GM08714 (cell line): ENCODE results near the gene SLC7A6OS.

Experiments
- H3K4me3 ChIP-seq: fragments of 200-500 bp; sonication (Bioruptor generic); 2 replicates; pipeline ENCODE4 v1.5.1; 2014; ENCODE audit warnings: mild to moderate bottlenecking, low read length, inconsistent platforms
- ZNF274 ChIP-seq: IDR thresholded peaks from 2 replicates; pipeline ENCODE4 v1.6.1; 2012; ENCODE audit warnings: mild to moderate bottlenecking, low read depth, low read length

Gene SLC7A6OS

DNA sequence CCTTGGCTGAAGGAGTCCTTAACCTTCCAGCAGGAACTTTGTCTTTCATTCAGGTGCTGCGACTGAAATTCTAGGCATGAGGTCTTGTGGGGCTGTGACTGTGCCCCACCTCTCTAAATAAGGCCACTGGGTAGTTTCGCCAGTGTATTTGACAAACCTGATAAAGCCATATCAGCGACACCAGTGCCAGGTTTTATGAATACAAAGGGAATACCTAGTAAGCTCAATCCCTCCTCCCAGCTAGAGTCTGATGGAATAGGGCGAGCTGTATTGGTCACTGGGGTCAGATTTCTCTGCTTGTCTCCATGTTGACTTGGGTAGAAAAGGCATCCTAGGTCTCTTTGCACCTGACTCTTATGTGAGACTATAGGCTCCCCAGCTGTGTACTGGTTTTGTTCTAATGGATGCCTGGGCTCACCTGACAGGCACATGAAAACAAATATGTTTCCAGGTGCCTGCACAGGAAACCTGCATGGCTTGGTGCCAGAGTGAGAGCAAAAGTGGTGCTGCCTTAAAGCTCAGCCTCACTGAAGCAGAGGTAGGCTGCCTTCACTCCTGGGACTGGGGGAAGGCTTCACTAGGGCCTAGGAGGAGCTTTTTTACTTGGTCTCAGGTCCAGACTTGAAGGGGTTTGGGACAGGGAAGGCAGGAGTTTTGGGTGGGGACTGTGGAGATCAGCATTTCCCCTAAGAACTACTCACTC lies 38.1 kb downstream of the SLC7A6OS start:
- no peak for TF ChIP-seq ZNF274
- H3K4me3 ChIP-seq, result no peak overlapping the region

DNA sequence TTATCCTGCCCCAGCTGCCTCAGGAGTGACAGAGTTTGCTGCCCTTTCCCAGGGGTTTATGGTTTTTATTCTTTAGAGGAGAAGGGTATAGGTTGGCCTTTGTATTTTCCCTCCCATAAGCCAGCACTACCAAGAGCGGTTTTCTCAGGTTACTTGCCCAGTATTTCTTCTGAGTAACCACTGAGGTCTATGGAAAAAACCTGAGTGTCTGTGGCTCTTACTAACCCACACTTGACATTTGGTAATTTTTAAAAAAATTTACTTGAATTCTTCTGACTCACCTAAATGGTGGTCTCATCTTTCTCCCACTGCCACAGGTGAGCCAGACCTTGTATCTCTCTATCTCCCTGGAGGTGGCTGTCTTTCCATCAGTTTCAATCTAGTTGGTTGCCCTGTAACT lies 40.4 kb downstream of the SLC7A6OS start:
- no peak overlapping the region for H3K4me3 ChIP-seq
- no peak for TF ChIP-seq ZNF274

DNA sequence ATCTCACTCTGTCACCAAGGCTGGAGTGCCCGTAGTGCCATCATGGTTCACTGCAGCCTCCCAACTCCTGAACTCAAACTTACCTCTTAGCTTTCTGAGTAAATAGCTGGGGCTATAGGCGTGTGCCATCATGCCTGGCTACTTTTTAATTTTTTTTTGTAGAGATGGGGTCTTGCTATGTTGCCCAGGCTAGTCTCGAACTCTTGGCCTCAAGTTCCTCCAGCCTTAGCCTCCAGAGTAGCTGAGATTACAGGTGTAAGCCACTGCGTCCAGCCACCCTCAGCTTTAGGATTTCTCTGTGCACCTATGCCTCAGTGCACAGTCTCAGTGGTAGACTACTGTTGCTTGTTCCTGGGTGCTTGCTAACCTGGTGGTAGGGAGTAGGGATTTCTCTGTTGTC lies 41.0 kb downstream of the SLC7A6OS start:
- no peak for TF ChIP-seq ZNF274
- no peak overlapping the region for H3K4me3 ChIP-seq

DNA sequence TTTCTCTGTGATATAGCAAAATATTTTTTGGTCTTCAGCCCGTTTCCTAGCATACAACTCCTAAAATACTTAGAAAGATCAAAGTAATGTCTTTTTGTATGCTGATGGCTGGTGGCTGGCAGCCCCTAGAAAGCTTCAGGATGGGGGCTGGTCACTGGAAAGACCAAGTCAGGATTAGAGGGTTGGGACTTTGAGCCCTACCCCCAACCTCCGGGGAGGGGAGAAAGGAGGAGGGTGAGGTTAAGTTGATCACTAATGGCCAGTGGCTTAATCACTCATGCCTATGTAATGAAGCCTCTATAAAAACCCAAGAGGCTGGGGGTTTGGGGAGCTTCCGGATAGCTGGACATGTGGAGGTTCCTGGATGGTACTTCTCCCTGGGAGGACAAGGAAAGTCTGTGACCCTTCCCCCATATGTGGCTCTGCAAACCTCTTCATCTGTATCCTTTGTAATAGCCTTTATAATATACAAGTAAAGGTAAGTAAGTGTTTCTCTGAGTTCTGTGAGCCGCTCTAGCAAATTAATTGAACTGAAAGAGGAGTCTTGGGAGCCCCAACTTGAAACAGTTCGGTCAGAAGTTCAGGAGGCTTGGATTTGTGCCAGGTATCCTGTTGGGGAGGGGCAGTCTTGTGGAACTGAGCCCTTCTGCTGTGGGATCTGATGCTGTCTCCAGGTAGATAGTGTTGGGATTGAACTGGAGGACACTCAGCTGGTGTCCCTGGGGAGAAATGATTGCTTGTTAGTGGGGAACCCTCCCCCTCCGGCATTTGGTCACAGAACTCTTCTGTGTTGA lies 42.9 kb downstream of the SLC7A6OS start:
- no peak for TF ChIP-seq ZNF274
- no peak overlapping the region for H3K4me3 ChIP-seq

DNA sequence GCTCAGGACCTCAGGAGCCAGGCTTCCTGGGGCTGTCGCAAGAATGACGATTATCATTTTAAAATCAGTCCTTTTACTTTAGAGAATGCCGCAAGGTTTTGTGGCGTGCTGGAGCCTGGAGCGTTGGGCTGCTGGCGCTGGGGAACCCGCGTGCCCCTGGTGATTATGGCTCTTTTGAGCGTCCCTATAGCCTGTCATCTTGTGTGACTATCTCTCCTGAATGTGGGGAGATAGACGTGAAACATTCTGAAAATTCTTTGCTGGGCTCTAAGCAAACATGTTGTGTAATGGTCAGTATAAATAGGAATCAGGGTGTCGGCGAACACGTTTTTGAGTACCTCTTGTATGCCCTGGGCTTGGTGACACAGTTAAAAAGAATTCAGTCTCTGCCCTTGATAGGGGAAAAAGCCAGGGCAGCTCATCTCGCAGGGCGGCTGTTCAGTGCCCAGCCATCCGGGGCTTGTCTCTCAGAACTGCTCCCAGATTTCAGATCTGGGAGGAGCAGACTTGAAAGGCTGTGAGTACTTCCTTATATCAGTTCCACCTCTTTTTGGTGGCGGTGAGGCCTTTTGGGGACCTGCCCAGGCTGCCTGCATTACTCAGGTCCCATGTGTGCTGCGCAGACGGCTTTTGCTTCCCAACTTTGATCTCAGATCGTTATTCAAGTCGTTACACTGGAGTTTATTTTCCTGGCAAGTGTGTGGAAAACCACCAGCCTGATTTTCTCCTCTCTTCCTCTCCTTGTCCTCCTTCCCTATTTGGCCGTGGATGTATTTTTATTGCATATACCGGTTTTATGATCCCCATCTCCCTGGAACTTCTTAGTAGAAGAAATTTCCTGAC lies 45.4 kb downstream of the SLC7A6OS start:
- peak overlapping the region; percentile 80 for H3K4me3 ChIP-seq
- no peak for TF ChIP-seq ZNF274

DNA sequence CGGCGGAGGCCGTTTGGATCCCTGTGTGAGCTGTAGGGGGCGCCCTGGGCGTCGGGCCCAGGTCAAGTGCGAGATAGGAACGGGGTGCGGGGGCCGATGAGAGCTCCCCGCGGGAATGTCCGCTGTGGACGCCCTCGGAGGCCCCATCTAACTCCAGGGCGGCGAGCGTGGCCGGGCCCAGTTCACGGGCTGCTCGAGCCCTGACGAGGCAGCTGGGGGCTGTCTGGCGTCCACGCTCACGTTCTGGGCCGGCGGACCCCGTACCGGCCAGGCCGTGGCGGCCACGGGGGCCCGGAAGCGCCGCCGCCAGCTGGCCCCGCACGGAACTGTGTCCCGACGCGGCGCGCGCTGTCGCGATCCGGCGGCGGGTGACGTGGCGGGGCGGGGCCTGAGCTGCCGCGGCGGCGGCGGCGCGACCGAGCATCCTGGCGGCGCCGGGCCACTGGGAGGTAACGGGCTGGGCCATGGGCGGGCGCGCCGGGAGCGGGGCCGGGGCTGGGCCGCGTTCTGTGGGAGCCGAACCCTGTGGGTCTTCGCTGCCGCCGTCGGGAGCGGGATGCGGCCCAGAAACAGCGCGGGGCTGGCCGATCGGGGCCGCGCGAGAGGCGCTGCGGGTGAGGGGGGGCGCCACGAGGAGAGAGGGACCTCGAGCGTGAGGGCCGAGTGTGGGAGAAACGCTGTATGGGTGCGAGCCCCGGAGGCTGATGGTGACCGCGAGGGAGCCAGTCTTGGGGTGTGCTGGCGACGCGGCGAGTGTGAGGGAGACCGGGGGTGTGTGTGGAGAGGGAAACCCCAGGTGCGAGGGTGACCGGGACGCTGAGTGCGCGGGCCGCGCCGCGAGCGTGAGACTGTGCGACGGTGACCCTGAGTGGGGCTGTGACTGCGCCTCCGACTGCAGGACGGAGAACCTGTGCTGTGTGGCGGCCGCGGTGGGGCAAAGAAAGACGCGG lies 46.3 kb downstream of the SLC7A6OS start, which contains the start of gene SLC7A6:
Gene SLC7A6, plus strand, starts transcription at position 399 of the 950 bp plus-strand sequence. CDS start 10,201 bp downstream, outside the sequence.
- peak within 1 kb of the TSS; percentile 80 for H3K4me3 ChIP-seq
- no peak for TF ChIP-seq ZNF274

DNA sequence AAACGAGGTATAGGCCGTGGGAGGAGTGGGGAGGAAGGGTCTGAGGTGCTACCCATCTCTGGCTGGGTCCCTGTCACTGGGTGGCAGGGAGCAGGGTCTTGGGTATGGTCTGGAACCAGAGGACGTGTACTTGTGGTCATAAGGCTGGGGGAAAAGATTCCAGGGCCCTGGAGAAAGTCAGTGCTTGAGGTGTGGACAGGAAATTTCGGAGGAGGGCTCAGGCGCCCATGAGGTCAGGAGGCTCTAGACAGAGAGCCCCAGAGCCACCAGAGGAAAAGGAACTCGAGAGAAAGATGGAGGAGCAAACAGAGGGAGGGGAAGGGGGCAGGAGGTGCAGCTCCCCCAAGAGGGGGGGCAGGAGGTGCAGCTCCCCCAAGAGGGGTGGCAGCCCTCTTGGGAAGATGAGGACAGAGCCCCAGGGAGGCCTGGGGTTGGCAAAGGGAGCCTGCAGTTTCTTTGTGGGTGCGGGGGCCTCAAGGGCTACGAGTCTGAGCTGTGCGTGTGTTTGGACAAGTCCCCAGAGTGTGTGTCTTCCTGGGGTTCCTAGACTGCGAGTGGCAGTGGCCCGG lies 47.1 kb downstream of the SLC7A6OS start:
- TF ChIP-seq ZNF274, result no peak
- peak overlapping the region; percentile 80; the same call in 1 of the 2 replicates for H3K4me3 ChIP-seq

DNA sequence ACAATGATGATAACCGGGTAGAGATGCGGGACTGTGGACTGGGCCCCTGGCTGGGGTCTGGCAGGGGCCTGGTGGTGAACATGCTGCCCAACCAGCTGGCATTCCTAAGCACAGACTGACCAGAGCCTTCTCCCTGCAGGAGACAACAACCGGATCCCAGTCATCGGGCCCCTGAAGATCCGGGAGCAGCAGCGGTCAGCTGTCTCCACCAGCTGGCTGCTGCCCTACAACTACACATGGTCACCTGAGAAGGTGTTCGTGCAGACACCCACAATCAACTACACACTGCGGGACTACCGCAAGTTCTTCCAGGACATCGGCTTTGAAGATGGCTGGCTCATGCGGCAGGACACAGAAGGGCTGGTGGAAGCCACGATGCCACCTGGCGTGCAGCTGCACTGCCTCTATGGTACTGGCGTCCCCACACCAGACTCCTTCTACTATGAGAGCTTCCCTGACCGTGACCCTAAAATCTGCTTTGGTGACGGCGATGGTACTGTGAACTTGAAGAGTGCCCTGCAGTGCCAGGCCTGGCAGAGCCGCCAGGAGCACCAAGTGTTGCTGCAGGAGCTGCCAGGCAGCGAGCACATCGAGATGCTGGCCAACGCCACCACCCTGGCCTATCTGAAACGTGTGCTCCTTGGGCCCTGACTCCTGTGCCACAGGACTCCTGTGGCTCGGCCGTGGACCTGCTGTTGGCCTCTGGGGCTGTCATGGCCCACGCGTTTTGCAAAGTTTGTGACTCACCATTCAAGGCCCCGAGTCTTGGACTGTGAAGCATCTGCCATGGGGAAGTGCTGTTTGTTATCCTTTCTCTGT lies 51.5 kb downstream of the SLC7A6OS start:
- no peak for TF ChIP-seq ZNF274

DNA sequence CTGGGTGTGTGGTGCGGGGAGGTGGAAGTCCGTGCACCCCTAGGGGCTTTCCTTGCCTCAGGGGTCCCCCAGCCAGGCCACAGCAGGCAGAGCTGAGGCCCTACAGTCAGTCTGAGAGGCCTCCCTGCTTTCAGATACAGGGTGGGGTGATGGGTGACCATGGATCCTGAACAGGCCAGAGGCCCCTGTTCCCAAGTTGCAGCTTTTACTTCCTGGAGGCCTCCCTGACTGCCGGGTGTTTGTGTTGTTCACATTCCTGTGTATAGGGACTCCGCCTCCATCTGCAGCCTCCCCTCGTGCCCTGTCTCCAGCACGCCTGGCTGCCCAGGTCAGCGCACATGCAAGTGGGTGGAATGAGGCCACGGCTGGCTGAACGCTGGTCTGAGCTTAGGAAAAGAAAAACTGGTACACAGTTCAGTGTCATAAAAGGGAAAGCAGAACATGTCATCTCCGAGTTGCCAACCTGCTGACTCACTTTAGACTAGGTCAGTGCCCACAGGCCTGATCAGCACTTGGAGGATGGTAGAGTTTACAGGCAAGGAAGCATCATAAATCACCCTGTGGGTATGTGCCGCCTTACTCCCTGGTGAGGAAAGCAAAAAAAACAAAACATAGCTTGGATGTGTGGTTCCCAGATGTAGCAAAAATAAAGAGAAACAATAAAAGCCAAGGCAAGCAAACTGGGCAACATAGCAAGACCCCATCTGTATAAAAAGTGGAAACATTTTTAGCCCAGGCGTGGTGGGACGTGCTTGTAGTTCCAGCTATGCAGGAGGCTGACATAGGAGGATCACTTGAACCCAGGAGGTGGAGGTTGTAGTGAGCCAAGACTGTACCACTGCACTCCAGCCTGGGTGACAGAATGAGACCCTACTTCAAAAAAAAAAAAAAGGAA lies 52.6 kb downstream of the SLC7A6OS start:
- TF ChIP-seq ZNF274, result no peak
- no peak overlapping the region for H3K4me3 ChIP-seq

More for the DNA sequence above, 51.5 kb downstream of the SLC7A6OS start:
- no peak overlapping the region for H3K4me3 ChIP-seq

DNA sequence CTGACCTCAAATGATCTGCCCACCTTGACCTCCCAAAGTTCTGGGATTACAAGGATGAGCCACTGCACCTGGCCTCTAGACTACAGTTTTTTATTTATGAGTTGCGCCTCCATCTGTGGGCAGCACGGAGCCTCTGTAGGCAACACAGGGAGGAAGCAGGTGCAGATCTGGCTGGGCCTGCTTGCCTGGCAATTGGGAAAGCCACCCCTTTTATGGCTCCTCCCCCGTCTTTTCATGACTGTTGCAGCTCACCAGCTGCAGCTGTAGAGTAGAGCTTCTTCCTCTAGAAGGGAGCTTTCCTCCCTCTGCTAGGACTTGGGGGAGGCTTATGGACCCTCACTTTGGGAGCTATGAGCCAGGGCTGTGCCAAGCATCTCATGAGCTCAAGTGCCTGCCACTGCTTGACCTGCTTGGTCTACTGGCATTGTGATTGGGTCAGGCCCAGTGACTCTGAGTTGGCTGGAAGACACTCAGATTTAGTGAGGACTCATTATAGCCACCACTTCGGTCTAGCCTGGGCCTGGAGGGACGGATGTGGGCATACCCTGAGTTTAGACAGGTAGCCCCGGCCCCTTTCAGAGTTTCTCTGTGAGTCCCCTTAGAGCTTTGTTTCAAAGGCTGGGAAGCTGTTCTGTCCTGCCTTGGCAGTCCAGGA lies 53.4 kb downstream of the SLC7A6OS start:
- no peak for TF ChIP-seq ZNF274
- no peak overlapping the region for H3K4me3 ChIP-seq

DNA sequence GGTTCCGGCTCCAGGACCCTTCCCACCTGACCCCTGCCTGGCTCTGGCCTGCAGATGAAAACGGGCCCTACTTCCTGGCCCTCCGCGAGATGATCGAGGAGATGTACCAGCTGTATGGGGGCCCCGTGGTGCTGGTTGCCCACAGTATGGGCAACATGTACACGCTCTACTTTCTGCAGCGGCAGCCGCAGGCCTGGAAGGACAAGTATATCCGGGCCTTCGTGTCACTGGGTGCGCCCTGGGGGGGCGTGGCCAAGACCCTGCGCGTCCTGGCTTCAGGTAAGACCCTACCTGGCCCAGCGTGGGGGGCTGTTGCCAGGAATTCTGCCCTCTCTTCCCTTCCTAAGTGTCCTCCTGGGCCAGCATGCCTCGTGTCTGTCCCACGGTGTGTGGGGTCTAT lies 55.0 kb downstream of the SLC7A6OS start:
- no peak overlapping the region for H3K4me3 ChIP-seq
- no peak for TF ChIP-seq ZNF274

DNA sequence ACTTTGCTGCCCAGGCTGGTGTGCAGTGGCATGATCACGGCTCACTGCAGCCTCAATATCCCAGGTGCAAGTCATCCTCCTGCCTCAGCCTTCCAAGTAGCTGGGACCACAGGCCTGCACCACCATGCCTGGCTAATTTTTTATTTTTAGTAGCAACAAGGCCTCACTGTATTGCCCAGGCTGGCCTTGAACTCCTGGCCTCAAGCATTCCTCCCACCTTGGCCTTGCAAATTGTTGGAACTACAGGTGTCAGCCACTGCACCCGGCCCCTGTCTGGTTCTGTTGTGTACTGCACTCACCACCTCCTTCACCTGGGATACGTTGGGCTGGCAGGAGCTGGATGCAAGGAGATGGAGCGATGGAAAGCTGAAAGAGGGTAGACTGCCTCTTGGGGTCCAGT lies 57.0 kb downstream of the SLC7A6OS start:
- TF ChIP-seq ZNF274, result no peak
- no peak overlapping the region for H3K4me3 ChIP-seq
